HepG2 (cell line): ENCODE measurements around the gene ZNF189. TPM values are rescaled to one million over a fixed set of nuclear protein-coding genes. Genes with fewer than 3 reads are reported as not detected.

ENCODE experiments used
- ATF1 ChIP-seq: IDR thresholded peaks from 2 replicates; pipeline ENCODE4 v1.6.1; 2016; ENCODE audit warnings: mild to moderate bottlenecking, control low read depth
- EP300 ChIP-seq, 3 experiments: sonication (generic) in 1 of 3; formaldehyde crosslinking in 1 of 3; IDR thresholded peaks; 2 replicates each; pipeline versions ENCODE4 v1.5.1 to v1.6.1; 2011 to 2020; ENCODE audit warnings: low read depth in 2 of 3, low read length in 2 of 3, borderline replicate concordance in 1 of 3, improper control_type of control experiment in 1 of 3, mild to moderate bottlenecking in 1 of 3, missing genetic modification reagents in 1 of 3, moderate library complexity in 1 of 3
- FOSL1 ChIP-seq: sonication (generic); formaldehyde crosslinking; IDR thresholded peaks from 2 replicates; pipeline ENCODE4 v1.9.0; 2021; ENCODE audit warnings: missing genetic modification reagents, borderline replicate concordance
- FOXA1 ChIP-seq, 2 experiments: fragments of 450-650 bp in 1 of 2; sonication (generic) in 1 of 2; formaldehyde crosslinking in 1 of 2; IDR thresholded peaks; 2 replicates each; pipeline versions ENCODE4 v1.4.0 to v1.6.1; 2016 to 2020; ENCODE audit warnings: missing genetic modification reagents in 1 of 2
- IRF2 ChIP-seq: IDR thresholded peaks from 2 replicates; pipeline ENCODE4 v1.6.1; 2018; ENCODE audit warnings: missing genetic modification reagents, missing compliant biosample characterization
- KDM2A ChIP-seq: sonication (generic); formaldehyde crosslinking; IDR thresholded peaks from 2 replicates; pipeline ENCODE4 v1.4.0; 2020; ENCODE audit warnings: low read depth, missing genetic modification reagents, borderline replicate concordance
- NFYC ChIP-seq: IDR thresholded peaks from 2 replicates; pipeline ENCODE4 v1.6.1; 2016; ENCODE audit warnings: missing genetic modification reagents, missing compliant biosample characterization
- PAX8 ChIP-seq: sonication (generic); formaldehyde crosslinking; IDR thresholded peaks from 2 replicates; pipeline ENCODE4 v1.8.0; 2022; ENCODE audit warnings: mild to moderate bottlenecking, missing genetic modification reagents, borderline replicate concordance
- RFX5 ChIP-seq: IDR thresholded peaks from 2 replicates; pipeline ENCODE4 v1.6.1; 2011; ENCODE audit warnings: low read depth, low read length, improper control_type of control experiment
- RXRA ChIP-seq: sonication (generic); formaldehyde crosslinking; IDR thresholded peaks from 2 replicates; pipeline ENCODE4 v1.5.1; 2020; ENCODE audit warnings: missing genetic modification reagents
- TAF1 ChIP-seq: sonication (generic); formaldehyde crosslinking; IDR thresholded peaks from 2 replicates; pipeline ENCODE4 v1.4.0; 2020; ENCODE audit warnings: missing genetic modification reagents
- TBP ChIP-seq: sonication (generic); formaldehyde crosslinking; IDR thresholded peaks from 2 replicates; pipeline ENCODE4 v1.5.0; 2020; ENCODE audit warnings: missing genetic modification reagents
- TP53 ChIP-seq: sonication (generic); formaldehyde crosslinking; conservative IDR thresholded peaks from 2 replicates; pipeline ENCODE4 v1.4.0; 2020; ENCODE audit warnings: missing genetic modification reagents
- YEATS4 ChIP-seq: sonication (generic); formaldehyde crosslinking; IDR thresholded peaks from 2 replicates; pipeline ENCODE4 v1.4.0; 2020; ENCODE audit warnings: missing genetic modification reagents, borderline replicate concordance
- ZNF761 ChIP-seq: sonication (generic); formaldehyde crosslinking; conservative IDR thresholded peaks from 2 replicates; pipeline ENCODE4 v1.4.0; 2020; ENCODE audit warnings: mild to moderate bottlenecking, missing genetic modification reagents
- polyA plus RNA-seq, 8 experiments: library from polyadenylated mRNA; depleted of rRNA in 3 of 8; stranded (reverse) in 7 of 8; unstranded in 1 of 8; fragments of >200 nt; fragmentation: Illumina TruSeq in 4 of 8; extraction: Trizol in 4 of 8; gene quantifications; 2 replicates each; pipeline versions ENCODE4 v1.2.1 to v1.2.3, GENCODE V29; 2011 to 2016; ENCODE audit warnings: low read depth in 4 of 8, missing spikeins in 1 of 8, mixed read lengths in 1 of 8; ENCODE audit not compliant: insufficient read depth in 1 of 8
- total RNA-seq, 5 experiments: library from RNA; depleted of rRNA; stranded (reverse); fragments of >200 nt; fragmentation: Illumina TruSeq; extraction: Trizol; gene quantifications; 2 replicates each; pipeline ENCODE4 v1.2.3, GENCODE V29; 2016; ENCODE audit warnings: low read depth in 1 of 5
- TF ChIP-seq, protein P1 (sequence below), 2 experiments: sonication (generic) in 1 of 2; formaldehyde crosslinking in 1 of 2; IDR thresholded peaks; 2 replicates each; pipeline versions ENCODE4 v1.4.0 to v1.6.1; 2018 to 2020; ENCODE audit warnings: missing genetic modification reagents in 2 of 2, borderline replicate concordance in 1 of 2, low read depth in 1 of 2, mild to moderate bottlenecking in 1 of 2, missing biosample characterization in 1 of 2
- TF ChIP-seq, protein P2 (sequence below): sonication (generic); formaldehyde crosslinking; IDR thresholded peaks from 2 replicates; pipeline ENCODE4 v1.9.0; 2021; ENCODE audit warnings: missing genetic modification reagents, borderline replicate concordance
- TF ChIP-seq, protein P3 (sequence below): sonication (generic); formaldehyde crosslinking; IDR thresholded peaks from 2 replicates; pipeline ENCODE4 v1.4.0; 2020; ENCODE audit warnings: missing genetic modification reagents; ENCODE audit errors: not compliant biosample characterization
- TF ChIP-seq, protein P4 (sequence below): sonication (generic); formaldehyde crosslinking; IDR thresholded peaks from 2 replicates; pipeline ENCODE4 v1.5.0; 2020; ENCODE audit warnings: missing genetic modification reagents, mild to moderate bottlenecking, borderline replicate concordance
- TF ChIP-seq, protein P5 (sequence below): sonication (generic); formaldehyde crosslinking; conservative IDR thresholded peaks from 2 replicates; pipeline ENCODE4 v1.4.0; 2020; ENCODE audit warnings: mild to moderate bottlenecking, missing genetic modification reagents, moderate library complexity

ZNF189 gene
- total and polyA plus RNA-seq, 2 of the 13 experiments (the other 11 are each of a cell fraction or from before 2014, with no cell fraction given), result 8.4 to 50.0 TPM

DNA sequence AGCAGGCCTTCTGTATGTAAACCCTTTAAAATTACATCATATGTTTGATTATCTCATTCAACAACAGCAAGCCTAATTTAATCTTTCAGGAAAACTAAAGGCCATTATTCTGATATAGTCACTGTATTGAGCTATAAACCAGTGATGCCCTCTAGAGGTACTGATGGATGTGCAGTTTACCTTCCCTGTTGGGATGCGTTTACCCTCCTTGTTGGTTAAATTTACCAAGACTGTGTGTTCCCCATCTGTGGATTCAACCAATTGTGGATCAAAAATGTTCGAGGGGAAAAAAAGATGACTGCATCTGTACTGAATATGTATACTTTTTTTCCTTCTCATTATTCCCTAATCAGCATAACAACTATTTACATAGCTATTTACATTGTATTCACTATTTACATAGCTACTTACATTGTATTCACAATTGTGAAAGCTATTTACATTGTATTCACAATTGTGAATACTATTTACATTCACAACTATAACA is 10.1 kb upstream of the ZNF189 start (continued):
- TF ChIP-seq IRF2 (CRISPR knock-in tag) (peak; percentile 63; the same call in 1 of the 2 replicates), TBP (CRISPR knock-in tag) (no peak), KDM2A (CRISPR knock-in tag) (no peak), PAX8 (no peak), ATF1 (no peak), TAF1 (CRISPR knock-in tag) (no peak), RFX5 (no peak), FOSL1 (CRISPR knock-in tag) (no peak), TP53 (CRISPR knock-in tag) (no peak), FOXA1 (IDR thresholded peaks at IDR 0.05) (peak; percentile 100), FOXA1 (CRISPR knock-in tag; IDR thresholded peaks at IDR 0.05) (peak; percentile 82), EP300 (IDR thresholded peaks at IDR 0.05; ENCODE audit: low read depth in 2 of 2, low read length in 2 of 2) (no peak), EP300 (CRISPR knock-in tag; IDR thresholded peaks at IDR 0.05; ENCODE audit: borderline replicate concordance) (0 out of 2 replicates have a peak, but pooled peaks have one; percentile 17), NFYC (CRISPR knock-in tag) (no peak), ZNF761 (CRISPR knock-in tag) (no peak), RXRA (CRISPR knock-in tag) (no peak), YEATS4 (no peak)
- TF ChIP-seq, protein P1, sequence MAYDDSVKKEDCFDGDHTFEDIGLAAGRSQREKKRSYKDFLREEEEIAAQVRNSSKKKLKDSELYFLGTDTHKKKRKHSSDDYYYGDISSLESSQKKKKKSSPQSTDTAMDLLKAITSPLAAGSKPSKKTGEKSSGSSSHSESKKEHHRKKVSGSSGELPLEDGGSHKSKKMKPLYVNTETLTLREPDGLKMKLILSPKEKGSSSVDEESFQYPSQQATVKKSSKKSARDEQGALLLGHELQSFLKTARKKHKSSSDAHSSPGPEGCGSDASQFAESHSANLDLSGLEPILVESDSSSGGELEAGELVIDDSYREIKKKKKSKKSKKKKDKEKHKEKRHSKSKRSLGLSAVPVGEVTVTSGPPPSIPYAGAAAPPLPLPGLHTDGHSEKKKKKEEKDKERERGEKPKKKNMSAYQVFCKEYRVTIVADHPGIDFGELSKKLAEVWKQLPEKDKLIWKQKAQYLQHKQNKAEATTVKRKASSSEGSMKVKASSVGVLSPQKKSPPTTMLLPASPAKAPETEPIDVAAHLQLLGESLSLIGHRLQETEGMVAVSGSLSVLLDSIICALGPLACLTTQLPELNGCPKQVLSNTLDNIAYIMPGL (CRISPR knock-in tag; IDR thresholded peaks at IDR 0.05; ENCODE audit: borderline replicate concordance in 1 of 2, low read depth in 1 of 2), result no peak
- TF ChIP-seq, protein P2, sequence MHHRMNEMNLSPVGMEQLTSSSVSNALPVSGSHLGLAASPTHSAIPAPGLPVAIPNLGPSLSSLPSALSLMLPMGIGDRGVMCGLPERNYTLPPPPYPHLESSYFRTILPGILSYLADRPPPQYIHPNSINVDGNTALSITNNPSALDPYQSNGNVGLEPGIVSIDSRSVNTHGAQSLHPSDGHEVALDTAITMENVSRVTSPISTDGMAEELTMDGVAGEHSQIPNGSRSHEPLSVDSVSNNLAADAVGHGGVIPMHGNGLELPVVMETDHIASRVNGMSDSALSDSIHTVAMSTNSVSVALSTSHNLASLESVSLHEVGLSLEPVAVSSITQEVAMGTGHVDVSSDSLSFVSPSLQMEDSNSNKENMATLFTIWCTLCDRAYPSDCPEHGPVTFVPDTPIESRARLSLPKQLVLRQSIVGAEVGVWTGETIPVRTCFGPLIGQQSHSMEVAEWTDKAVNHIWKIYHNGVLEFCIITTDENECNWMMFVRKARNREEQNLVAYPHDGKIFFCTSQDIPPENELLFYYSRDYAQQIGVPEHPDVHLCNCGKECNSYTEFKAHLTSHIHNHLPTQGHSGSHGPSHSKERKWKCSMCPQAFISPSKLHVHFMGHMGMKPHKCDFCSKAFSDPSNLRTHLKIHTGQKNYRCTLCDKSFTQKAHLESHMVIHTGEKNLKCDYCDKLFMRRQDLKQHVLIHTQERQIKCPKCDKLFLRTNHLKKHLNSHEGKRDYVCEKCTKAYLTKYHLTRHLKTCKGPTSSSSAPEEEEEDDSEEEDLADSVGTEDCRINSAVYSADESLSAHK (CRISPR knock-in tag), result no peak
- TF ChIP-seq, protein P3, sequence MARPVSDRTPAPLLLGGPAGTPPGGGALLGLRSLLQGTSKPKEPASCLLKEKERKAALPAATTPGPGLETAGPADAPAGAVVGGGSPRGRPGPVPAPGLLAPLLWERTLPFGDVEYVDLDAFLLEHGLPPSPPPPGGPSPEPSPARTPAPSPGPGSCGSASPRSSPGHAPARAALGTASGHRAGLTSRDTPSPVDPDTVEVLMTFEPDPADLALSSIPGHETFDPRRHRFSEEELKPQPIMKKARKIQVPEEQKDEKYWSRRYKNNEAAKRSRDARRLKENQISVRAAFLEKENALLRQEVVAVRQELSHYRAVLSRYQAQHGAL (CRISPR knock-in tag), result no peak
- TF ChIP-seq, protein P4, sequence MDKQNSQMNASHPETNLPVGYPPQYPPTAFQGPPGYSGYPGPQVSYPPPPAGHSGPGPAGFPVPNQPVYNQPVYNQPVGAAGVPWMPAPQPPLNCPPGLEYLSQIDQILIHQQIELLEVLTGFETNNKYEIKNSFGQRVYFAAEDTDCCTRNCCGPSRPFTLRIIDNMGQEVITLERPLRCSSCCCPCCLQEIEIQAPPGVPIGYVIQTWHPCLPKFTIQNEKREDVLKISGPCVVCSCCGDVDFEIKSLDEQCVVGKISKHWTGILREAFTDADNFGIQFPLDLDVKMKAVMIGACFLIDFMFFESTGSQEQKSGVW (CRISPR knock-in tag), result no peak
- TF ChIP-seq, protein P5, sequence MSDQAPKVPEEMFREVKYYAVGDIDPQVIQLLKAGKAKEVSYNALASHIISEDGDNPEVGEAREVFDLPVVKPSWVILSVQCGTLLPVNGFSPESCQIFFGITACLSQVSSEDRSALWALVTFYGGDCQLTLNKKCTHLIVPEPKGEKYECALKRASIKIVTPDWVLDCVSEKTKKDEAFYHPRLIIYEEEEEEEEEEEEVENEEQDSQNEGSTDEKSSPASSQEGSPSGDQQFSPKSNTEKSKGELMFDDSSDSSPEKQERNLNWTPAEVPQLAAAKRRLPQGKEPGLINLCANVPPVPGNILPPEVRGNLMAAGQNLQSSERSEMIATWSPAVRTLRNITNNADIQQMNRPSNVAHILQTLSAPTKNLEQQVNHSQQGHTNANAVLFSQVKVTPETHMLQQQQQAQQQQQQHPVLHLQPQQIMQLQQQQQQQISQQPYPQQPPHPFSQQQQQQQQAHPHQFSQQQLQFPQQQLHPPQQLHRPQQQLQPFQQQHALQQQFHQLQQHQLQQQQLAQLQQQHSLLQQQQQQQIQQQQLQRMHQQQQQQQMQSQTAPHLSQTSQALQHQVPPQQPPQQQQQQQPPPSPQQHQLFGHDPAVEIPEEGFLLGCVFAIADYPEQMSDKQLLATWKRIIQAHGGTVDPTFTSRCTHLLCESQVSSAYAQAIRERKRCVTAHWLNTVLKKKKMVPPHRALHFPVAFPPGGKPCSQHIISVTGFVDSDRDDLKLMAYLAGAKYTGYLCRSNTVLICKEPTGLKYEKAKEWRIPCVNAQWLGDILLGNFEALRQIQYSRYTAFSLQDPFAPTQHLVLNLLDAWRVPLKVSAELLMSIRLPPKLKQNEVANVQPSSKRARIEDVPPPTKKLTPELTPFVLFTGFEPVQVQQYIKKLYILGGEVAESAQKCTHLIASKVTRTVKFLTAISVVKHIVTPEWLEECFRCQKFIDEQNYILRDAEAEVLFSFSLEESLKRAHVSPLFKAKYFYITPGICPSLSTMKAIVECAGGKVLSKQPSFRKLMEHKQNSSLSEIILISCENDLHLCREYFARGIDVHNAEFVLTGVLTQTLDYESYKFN (CRISPR knock-in tag), result peak; percentile 20; the same call in 1 of the 2 replicates
